Central memory CD4-positive, alpha-beta T cell (primary cell): ENCODE data around the gene SPAG8.

ENCODE experiments used
- DNase-seq: peaks from one replicate; pipeline ENCODE4 v3.0.0; 2022
- total RNA-seq, 3 experiments: gene quantifications; one replicate each; lab custom pipeline; 2026; lab: John Stamatoyannopoulos, UW

The SPAG8 gene, protein sequence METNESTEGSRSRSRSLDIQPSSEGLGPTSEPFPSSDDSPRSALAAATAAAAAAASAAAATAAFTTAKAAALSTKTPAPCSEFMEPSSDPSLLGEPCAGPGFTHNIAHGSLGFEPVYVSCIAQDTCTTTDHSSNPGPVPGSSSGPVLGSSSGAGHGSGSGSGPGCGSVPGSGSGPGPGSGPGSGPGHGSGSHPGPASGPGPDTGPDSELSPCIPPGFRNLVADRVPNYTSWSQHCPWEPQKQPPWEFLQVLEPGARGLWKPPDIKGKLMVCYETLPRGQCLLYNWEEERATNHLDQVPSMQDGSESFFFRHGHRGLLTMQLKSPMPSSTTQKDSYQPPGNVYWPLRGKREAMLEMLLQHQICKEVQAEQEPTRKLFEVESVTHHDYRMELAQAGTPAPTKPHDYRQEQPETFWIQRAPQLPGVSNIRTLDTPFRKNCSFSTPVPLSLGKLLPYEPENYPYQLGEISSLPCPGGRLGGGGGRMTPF
- total RNA-seq, result 0.53 to 2.7 (median 1.4) reads per million in 3 experiments

DNA sequence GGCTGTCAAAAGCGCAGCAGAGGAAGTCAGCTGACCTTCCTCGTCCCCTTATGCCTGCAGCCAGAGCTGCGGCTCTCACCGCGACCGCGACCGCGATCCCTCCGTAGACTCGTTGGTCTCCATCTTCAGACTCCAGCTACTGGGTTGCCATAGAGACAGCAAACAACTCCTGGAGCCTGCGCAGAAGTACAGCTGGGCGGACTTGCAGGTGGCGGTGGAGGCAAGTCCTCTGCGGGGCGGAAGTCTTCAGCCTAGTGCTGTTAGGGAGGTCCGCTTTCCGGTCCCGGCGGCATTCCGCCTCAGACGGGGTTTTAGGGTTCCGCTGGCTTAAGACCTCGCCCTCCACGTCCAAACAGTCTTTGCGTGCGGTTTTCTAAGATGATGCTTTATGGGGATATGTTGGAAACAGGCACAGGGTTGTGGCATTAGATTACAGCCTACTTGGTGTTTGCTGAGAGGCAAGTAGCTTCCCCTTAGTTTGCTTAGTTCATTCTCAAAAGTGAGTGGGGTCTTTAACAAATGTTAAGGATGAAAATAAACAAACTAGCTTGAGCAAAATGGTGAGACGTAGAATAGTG lies at the start of gene SPAG8:
SPAG8 (minus strand) TSS at position 238 of the 578 bp plus-strand sequence; CDS start at position 123, 115 bp downstream.
- DNase-seq, result peak; percentile 98

DNA sequence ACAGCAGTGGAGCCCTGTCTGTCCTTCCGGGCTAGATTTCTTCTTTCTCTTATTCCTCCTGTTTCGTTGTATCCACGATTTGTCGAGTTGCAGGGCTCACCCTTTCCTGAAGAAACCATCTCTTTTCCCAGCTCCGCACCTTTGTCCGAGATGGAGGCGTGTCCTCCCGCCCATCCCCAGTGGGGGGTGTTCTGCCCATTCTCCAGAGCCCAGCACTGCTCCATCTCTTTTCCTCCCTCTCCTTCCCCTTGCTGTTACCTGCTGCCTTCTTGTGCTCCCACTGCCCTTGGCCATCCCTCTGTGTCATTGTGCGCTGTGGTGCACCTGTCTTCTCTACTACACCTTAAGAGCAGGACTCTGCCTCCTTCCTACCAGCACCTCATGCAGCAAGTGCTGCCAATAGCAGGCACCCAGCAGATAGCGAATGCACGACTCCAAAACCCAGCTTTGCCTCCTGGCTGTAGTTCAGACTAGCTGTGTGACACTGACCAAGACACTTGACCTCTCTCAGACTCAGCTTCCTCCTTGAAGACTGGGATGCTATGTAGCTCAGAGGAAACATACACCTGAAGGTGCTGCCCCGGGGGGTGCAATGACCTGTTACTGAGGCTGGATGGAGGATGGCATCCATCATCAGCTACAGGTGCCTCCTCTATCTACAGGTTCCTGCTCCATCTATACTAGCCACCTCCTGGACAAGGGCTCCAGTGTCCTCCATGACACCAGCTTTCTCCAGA lies 49.3 kb upstream of the SPAG8 start:
- DNase-seq, result no peak

DNA sequence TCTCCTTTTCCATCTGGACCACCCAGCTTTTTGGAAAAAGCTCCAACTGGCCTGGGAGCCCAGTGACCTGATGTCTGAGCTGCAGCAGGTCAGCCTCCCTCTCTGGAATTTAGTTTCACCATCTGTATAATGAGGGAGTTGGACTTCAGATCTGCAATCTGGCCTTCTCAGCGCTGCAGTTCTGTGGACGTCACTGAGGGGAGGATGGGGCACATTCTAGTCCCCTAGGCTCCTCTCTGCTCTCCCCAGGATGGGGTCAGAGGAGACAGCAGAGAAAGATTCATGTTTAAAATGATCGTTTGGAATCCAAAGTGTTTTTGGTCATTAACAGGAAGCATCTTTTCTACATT lies 47.9 kb upstream of the SPAG8 start:
- DNase-seq, result no peak

DNA sequence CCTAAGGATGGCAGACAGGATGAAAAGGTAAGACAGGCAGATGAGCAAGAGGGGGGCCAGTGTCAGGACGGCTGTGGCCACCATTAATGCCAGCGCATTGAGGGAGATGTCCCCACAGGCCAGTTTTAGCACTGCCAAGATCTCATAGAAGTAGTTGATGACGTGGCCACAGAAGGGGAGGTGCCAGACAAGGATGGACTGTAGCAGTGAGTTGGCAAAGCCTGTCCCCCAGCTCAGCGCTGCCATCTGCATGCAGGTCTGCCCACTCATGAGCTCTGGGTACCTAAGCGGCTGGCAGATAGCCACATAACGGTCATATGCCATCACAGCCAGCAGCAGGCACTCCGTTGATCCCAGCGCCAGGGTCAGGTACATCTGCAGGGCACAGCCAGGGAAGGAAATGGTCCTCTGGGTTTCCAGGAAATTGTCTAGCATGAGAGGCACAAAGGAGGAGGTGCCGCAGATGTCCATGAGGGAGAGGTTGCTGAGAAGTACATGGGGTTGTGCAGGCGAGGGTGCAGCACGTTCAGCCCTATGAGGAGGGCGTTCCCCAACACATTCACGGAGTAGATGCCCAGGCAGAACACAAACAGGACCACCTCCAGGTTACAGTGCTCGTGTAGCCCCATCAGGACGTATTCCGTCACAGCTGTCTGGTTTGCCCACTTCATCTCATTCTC lies 47.4 kb upstream of the SPAG8 start:
- no peak for DNase-seq

DNA sequence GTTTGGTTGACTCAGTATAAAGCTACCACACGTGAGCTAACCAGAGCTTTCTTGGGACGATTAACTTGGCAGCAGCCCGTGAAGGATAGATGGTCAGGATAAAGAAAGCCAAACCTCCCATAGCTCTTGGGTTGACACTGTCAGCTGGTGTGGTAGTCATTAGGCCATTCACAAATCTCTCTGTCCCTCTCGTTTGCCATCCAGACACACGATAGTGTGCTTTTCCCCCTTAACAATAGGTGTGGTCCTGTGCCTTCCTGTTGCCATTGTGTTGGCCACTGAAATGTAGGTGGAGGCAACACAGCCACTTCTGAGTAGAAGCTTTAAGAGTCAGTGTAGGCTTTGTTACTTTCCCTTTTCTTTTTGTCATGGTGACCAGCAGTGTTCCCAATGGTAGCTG lies 46.4 kb upstream of the SPAG8 start:
- no peak for DNase-seq

DNA sequence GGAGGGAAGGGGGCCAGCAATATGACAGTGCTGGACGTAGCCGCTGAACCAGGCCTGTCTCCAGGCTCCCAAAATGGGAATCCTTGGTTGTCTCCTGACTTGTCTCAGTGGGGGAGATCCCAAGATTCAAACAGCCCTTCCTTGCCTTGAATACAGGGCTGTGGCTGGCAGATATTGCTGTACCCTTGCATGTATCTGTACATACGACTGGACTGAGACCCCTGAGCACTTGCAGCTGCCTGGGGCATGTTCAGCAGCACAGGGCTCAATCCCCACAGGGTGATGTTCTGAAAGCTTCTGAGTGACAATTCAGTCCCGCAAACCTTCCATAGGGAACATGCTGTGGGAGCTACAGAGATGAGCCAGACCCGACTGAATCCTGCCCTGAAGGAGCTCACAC lies 44.8 kb upstream of the SPAG8 start:
- no peak for DNase-seq

DNA sequence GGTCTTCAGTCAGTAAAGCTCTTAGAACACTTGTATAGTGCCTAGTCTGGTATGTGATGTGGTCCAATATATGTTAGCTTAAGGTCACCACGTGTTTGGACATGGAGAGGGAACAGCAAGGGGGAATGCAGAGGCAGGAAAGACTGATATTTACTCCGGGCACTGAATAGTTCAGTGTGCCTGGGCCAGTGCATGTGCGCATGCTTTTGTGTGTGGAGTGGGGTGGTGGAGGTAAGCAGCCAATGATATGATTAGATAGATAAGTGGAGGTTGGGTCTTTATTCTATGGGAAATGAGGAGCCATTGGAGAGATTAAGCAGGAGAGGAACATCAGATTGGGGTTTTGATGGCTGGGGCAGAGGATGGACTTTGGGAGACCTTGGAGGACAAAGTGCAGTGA lies 44.1 kb upstream of the SPAG8 start:
- no peak for DNase-seq

DNA sequence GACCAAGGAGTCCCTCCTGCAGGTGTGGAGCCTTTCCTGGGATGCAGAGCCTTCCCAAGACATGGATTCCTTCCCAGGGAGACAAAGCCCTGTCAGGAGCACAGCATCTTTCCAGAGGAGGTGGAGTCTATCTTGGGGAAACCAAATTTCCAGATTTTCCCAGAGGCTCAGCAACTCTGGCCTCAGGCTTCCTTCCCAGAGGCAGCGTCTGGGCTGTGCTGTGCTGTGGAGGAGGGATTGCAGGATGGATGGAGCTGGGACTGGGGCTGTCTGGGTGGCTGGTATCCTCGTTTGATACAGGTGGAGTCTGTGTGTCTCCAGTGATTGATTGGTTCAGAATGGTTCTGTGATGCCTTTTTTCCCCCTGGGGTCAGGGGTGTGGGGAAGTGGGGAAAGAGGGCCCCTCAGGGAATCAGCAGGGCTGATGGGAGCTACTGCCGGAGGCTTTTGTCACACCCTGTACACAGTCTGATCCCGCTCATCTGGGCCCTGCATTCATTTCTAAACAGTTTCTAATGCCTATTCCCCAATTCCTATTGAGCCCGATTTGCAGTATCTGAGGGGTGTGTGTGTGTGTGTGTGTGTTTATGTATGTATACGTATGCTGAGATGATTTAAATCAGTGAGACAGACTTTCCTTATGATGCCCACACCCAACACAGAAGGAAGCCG lies 42.2 kb upstream of the SPAG8 start:
- DNase-seq, result no peak

DNA sequence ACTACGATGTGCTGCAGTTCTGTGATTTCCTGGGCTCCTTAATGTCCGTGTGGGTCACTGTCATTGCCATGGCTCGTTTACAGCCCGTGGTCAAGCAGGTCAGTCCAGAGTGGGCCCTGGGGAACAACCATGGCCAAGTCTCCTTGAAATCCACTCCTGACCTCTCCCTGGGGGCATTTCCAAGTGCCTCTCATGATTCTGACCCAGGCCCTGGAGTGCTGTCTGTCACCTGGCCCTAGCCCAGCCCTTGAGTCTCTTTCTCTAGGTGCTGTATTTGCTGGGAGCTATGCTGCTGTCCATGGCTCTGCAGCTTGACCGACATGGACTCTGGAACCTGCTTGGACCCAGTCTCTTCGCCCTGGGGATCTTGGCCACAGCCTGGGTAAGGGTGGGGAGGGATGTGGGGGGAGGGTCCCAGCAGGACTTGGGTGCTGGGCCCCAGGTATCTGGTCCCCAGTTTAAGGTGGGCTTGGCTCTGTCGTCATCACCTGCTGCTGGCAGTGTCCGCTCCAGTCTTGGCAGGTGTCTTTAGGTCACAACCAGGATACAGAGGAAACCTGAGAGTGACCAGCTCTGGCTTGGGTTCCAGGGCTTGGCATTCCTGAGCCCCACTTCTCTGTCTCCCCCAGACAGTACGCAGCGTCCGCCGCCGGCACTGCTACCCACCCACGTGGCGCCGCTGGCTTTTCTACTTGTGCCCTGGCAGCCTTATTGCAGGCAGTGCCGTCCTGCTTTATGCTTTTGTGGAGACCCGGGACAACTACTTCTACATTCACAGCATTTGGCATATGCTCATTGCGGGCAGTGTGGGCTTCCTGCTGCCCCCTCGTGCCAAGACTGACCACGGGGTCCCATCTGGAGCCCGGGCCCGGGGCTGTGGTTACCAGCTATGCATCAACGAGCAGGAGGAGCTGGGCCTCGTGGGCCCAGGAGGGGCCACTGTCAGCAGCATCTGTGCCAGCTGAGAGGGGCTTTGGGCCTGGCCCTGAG lies 41.1 kb upstream of the SPAG8 start:
- no peak for DNase-seq

DNA sequence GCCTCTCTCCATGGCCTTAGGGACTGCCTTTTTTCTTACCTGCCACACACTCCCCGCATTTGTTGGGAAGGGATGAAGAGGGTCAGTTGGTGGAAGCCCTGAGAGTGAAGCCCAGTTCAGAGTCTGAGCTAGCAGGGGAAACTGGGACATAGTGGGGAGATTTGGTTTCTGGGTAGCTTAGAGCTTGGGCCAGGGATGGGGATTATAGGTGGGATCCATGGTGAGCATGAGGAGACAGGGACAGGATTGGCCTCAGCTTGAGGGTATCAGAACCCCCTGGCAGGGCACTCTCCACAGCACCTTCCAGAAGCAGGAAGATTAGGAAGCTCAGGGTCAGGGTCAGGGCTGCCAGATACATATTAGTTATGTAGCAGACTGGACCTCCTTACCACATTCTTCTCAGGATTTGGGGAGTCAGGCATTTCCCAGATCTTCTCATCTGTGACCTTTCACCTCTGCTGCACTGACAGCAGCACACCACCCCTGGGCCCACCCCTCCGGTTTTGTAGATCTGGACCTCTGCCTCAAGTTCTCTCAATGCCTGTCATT lies 40.3 kb upstream of the SPAG8 start:
- no peak for DNase-seq

DNA sequence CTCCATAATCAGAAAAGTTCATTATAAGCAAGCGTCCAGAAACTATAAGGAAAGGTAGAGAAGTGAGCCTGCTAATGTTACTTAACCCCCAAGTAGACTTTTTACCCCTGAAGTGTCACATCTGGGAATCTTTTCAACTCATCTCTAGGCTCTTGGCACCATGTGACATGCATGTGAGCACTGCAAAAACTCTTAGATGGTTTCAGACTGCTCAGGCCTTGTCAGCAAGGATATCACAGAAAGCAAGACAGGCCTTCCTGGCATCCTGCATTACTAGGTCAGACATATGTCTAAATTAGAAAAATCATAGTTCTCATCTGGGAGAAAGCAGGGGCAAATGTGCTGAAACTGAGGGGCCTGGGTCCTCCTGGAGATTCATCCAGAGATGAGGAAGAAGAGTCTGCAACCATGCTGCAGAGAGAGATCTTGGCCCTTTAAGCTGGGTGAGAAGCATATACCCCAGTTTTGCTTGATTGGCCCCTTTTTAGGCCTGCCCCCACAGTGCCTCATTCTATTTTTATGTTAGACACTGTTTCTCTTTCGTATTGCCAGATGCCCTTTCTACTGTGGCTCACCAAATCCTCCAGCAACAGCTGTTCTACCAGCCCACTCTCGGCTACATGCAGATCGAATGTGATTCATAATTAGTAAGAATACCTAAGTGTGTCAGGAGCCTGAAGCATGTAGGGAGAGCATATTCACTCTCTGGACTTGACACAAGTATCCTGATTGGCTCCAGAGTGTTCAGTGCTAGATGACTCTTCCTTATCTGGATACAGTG lies 35.9 kb upstream of the SPAG8 start:
- no peak for DNase-seq

DNA sequence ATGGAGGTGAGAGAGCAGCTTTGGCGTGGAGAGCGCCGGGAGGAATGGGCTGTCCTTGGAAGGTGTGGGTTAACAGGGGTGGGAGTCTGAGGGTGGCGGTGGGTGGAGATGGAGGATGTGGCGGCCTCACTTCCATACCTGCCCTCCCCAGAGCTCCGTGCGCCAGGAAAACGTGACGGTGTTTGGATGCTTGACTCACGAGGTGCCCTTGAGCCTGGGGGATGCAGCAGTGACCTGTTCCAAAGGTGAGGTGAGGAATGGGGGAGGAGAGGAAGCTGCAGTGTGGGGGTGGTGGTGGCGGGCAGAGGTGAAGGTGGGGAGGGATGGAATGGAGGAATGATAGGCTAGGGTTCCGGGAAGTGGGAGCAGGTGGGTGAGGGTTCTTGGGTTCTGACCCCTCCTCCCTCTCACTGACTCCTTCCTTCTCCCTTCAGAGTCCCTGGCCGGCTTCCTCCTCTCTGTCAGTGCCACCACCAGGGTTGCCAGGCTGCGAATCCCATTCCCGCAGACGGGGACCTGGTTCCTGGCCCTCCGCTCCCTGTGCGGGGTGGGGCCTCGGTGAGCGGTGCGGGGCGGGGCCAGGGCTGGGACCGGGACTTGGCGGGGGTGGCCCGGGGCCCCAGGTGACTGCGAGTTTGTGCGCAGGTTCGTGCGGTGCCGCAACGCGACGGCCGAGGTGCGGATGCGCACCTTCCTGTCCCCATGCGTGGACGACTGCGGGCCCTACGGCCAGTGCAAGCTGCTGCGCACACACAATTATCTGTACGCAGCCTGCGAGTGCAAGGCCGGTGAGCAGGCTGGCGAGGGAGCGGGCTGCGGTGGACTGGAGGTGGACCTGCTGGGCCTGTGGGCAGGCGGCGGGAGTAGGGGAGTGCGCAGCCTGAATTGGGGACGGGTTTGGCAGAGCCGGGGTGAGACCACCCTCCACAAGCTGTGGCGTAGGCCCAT lies 34.0 kb upstream of the SPAG8 start:
- no peak for DNase-seq

DNA sequence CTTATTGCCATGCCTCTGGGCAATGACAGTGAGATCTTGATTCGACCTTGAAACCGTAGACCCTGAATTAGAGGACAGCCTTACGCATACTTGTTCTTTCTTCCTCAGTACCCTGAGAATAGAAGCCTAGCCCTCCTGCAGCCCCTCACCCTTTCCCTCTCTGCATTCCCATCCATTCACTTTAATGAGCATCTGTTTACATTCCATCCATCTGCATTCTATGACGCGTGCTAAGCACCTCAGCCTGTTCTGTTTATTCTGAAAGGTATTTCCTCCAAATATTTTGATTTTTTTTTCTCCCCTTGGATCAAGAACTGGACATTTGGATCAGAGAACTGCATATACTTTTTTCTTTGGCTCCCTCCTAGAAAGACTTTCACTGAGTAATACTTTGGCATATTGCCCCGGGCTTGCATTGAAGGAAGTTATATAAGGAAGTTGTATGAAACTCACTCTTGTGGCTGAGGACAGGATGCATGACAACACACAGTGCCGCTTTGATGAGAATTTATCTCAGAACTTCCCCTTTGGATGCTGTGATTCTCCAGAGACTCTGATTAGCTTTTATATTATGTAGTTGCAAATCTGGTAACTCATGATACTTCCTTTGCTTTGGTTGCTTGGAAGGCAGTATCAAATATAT lies 32.7 kb upstream of the SPAG8 start:
- DNase-seq, result peak; percentile 71

DNA sequence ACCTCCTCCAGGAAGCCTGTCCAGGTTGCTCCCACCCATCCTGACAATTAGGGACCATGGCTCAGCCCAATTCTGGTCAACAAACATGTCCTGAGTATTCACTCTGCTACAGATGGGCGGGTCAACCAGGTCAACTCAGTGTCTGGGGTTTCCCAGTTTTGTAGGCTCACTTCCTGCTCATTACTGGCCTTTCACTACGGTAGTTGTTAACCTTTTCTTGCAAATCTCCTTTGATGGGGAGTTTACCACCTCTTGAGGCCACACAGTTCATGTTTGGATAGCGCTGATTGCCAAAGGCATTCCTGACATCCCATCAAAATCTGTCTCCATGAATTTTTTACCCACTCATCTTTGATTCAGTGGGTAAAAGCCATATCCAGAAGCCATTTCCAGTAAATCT lies 30.7 kb upstream of the SPAG8 start:
- DNase-seq, result no peak

DNA sequence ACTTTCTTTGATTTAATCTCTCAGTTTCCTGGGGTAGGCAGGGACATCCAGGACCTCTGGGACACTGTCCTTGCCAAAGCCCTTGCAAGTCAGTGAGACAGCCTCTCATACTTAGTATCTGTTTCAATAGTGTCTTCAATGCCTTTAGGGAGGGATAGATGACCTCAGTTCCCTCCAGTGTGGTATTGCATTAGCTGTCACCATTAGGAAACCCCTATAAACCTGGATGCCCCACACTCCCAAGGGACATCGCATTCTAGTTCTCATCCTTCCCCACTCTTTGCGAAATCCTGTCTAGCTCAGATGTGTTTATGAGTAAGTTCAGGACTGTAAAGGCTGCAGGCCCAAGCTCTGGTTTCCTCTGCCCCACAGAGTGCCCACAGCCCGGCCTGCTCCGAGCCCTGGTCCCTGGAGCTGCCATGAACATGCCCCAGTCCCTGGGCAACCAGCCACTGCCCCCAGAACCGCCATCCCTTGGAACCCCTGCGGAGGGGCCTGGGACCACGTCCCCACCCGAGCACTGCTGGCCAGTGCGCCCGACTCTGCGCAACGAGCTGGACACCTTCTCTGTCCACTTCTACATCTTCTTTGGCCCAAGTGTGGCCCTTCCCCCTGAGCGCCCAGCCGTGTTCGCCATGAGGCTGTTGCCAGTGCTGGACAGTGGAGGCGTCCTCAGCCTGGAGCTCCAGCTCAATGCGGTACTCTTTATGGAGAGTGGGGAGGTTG lies 30.1 kb upstream of the SPAG8 start:
- DNase-seq, result no peak

DNA sequence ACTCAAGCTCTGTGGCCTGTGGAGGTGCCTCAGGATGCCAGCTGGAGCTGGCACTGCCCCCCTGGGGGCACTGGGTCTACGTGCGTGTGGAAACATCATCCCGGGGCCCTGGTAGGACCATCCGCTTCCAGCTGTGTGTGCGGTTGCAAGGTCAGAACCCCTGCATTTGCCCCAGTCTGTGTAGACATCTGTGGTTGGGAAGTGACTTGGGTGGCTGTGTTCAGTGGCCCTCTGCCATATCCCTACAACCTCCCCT lies 29.5 kb upstream of the SPAG8 start:
- no peak for DNase-seq

DNA sequence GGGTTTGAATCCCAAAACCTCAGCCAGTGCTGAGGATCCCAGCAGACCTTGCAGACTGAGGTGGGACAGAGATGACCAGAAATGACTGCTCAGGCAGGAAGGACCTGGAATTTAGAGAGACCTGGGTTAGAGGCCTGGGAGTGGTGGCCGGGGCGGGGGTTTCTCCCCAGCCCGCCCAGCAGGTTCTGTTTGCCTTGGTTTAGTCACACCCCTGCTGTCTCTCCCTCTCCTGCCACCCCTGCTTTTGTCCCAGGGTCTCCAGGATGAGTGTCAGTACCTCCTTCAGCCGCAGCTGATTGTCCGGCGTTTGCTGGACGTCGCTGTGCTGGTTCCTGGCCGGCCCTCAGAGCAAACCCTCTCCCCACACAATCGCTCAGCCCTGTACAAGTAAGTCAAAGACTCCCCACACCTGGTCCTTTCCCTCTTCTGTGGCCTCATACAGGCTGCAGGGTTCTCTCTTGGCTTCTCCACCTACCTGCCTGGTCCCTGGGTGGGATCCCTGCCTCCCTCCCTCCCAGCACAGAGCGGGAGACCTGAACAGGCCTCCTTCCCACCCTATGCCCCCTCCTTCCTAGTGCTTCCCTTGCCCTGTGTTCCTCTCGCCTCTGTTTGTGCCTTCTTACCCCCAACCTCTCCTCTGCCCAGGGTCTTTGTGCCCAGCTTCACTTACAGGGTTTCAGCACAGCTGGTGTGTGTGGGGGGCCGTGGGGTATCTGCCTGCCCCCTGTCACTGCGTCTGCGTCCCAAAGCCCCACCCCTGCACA lies 29.0 kb upstream of the SPAG8 start:
- no peak for DNase-seq
